ENCODE measurements around the gene FGGY. TPM values are rescaled to one million over a fixed set of nuclear protein-coding genes. Genes with fewer than 3 reads are reported as not detected.

The FGGY gene
- total RNA-seq, 1 experiment from 2014 or later, result 6.4 TPM

GRCh38 chr1:59695252-59695651 is 398.4 kb downstream of the FGGY start:
- H3K4me3 Mint-ChIP-seq (ENCODE audit: unreplicated experiment), result no peak overlapping the region
- no TSS peak for BruUV-seq (replicated peaks)
- no peak for DNase-seq
- no peaks in the 10 kb centered on the region for H3K27me3 Mint-ChIP-seq (ENCODE audit: insufficient read depth, unreplicated experiment)
- Histone ChIP-seq H3K9me3 (no peaks in the 10 kb centered on the region), H3K4me1 (no peaks in the 10 kb centered on the region), H3K4me3 (ENCODE audit: low read depth, low read length) (no peak overlapping the region), H3K36me3 (ENCODE audit: control insufficient read depth, insufficient read depth, low read length) (no peaks in the 10 kb centered on the region), H3K27me3 (replicated peaks; ENCODE audit: control insufficient read depth, insufficient read depth, low read length) (no peaks in the 10 kb centered on the region)
- no peaks in the 10 kb centered on the region for H3K4me1 Mint-ChIP-seq (ENCODE audit: low read depth, unreplicated experiment)
- intact Hi-C loops (cut with micrococcal nuclease; ENCODE audit: unreplicated experiment), result loop anchor here (5.0 kb wide), 2 partner anchors 398 to 508 kb away; partner anchors contain the start of gene FGGY
- POLR2A ChIA-PET, result no interaction called here
- CTCF ChIA-PET, result no interaction called here
- H3K36me3 Mint-ChIP-seq (ENCODE audit: insufficient read depth, unreplicated experiment), result no peaks in the 10 kb centered on the region
- peaks cover 9% of the 10 kb centered on the region for H3K9me3 Mint-ChIP-seq (ENCODE audit: unreplicated experiment)
- TF ChIP-seq, protein P1, sequence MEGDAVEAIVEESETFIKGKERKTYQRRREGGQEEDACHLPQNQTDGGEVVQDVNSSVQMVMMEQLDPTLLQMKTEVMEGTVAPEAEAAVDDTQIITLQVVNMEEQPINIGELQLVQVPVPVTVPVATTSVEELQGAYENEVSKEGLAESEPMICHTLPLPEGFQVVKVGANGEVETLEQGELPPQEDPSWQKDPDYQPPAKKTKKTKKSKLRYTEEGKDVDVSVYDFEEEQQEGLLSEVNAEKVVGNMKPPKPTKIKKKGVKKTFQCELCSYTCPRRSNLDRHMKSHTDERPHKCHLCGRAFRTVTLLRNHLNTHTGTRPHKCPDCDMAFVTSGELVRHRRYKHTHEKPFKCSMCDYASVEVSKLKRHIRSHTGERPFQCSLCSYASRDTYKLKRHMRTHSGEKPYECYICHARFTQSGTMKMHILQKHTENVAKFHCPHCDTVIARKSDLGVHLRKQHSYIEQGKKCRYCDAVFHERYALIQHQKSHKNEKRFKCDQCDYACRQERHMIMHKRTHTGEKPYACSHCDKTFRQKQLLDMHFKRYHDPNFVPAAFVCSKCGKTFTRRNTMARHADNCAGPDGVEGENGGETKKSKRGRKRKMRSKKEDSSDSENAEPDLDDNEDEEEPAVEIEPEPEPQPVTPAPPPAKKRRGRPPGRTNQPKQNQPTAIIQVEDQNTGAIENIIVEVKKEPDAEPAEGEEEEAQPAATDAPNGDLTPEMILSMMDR (IDR thresholded peaks at IDR 0.05; ENCODE audit: insufficient read depth in 1 of 2, low read depth in 1 of 2, low read length in 1 of 2, severe bottlenecking in 1 of 2, unreplicated experiment in 1 of 2), result no peak
- H3K27ac Mint-ChIP-seq (ENCODE audit: unreplicated experiment), result no peak overlapping the region

DNA sequence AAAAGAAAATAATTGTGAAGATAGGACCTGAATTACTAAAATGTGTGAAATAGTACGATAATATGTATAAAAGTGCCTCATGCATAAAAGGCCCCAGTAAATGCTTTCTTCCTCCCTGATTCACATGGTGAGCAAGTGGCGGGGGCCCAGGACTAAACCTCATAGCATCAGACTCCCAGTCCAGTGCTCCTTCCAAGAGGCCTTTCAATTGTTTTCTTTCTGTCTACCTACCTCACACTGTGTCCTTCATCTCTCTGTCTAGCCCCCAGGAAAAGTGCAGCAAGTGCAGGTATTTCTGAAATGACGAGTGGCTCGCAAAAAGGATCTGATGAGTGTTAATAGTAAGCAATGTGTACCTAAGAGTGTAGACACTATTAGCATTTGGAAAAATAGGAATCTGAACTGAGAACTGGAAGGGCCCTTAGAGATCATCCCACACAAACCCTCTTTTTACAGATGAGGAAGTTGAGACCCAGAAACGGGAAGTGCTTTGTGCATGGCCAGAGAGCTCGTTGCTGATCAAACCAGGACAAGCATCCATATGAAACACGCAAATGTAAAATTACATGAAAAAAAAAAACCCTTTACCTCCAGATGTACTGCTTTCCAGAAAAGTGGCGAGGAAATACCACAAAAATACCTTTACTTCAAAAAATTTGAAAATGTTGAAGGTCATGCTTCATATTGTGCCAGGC is 399.7 kb downstream of the FGGY start:
- H3K4me3 Mint-ChIP-seq (ENCODE audit: unreplicated experiment), result no peak overlapping the region
- peaks cover 9% of the 10 kb centered on the region for H3K9me3 Mint-ChIP-seq (ENCODE audit: unreplicated experiment)
- no peak overlapping the region for H3K27ac Mint-ChIP-seq (ENCODE audit: unreplicated experiment)
- no peak overlapping the region for H3K4me3 ChIP-seq (ENCODE audit: low read depth, low read length)
- CTCF ChIA-PET, result no interaction called here
- DNase-seq, result no peak
- BruUV-seq (replicated peaks), result no TSS peak
- H3K36me3 ChIP-seq (ENCODE audit: control insufficient read depth, insufficient read depth, low read length), result no peaks in the 10 kb centered on the region
- H3K4me1 Mint-ChIP-seq (ENCODE audit: low read depth, unreplicated experiment), result no peaks in the 10 kb centered on the region
- H3K27me3 Mint-ChIP-seq (ENCODE audit: insufficient read depth, unreplicated experiment), result no peaks in the 10 kb centered on the region
- intact Hi-C loops (cut with micrococcal nuclease; ENCODE audit: unreplicated experiment), result loop anchor here (5.0 kb wide), 2 partner anchors 399 to 509 kb away; partner anchors contain the start of gene FGGY
- no peaks in the 10 kb centered on the region for H3K4me1 ChIP-seq
- TF ChIP-seq, protein P1 (IDR thresholded peaks at IDR 0.05; ENCODE audit: insufficient read depth in 1 of 2, low read depth in 1 of 2, low read length in 1 of 2, severe bottlenecking in 1 of 2, unreplicated experiment in 1 of 2), result no peak
- no peaks in the 10 kb centered on the region for H3K9me3 ChIP-seq
- POLR2A ChIA-PET, result no interaction called here
- H3K27me3 ChIP-seq (replicated peaks; ENCODE audit: control insufficient read depth, insufficient read depth, low read length), result no peaks in the 10 kb centered on the region
- H3K36me3 Mint-ChIP-seq (ENCODE audit: insufficient read depth, unreplicated experiment), result no peaks in the 10 kb centered on the region

DNA sequence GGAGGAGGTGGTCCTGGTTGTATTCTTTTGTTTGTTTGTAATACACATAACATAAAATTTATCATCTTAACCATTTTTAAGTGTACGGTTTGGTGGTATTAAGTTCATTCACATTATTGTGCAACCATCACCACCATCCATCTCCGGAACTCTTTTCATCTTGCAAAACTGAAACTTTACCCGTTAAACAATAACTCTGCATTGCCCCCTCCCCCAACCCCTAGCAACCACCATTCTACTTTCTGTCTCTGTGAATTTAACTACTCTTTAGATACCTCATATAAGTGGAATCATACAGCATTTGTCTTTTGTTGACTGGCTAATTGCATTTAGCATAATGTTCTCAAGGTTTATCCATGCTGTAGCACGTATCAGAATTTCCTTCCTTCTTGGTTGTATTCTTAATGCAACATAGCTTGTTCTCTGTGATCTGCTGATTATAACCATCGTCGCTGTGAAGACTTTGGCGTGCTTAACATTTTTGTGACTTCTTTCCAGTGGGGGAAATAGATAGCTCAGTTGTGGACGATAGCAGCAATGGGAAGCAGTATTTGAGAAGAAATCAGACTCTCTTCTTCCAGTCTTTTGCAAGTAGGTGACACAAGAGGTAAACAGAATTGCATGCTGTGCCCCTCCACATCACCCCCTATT is 400.4 kb downstream of the FGGY start:
- Mint-ChIP-seq H3K27ac (ENCODE audit: unreplicated experiment) (no peak overlapping the region), H3K36me3 (ENCODE audit: insufficient read depth, unreplicated experiment) (no peaks in the 10 kb centered on the region), H3K9me3 (ENCODE audit: unreplicated experiment) (peaks cover 9% of the 10 kb centered on the region), H3K27me3 (ENCODE audit: insufficient read depth, unreplicated experiment) (no peaks in the 10 kb centered on the region), H3K4me3 (ENCODE audit: unreplicated experiment) (no peak overlapping the region), H3K4me1 (ENCODE audit: low read depth, unreplicated experiment) (no peaks in the 10 kb centered on the region)
- intact Hi-C loops (cut with micrococcal nuclease; ENCODE audit: unreplicated experiment), result loop anchor here (5.0 kb wide), 2 partner anchors 400 to 510 kb away; partner anchors contain the start of gene FGGY
- TF ChIP-seq, protein P1 (IDR thresholded peaks at IDR 0.05; ENCODE audit: insufficient read depth in 1 of 2, low read depth in 1 of 2, low read length in 1 of 2, severe bottlenecking in 1 of 2, unreplicated experiment in 1 of 2), result no peak
- Histone ChIP-seq H3K36me3 (ENCODE audit: control insufficient read depth, insufficient read depth, low read length) (no peaks in the 10 kb centered on the region), H3K4me1 (no peaks in the 10 kb centered on the region), H3K4me3 (ENCODE audit: low read depth, low read length) (no peak overlapping the region), H3K9me3 (no peaks in the 10 kb centered on the region), H3K27me3 (replicated peaks; ENCODE audit: control insufficient read depth, insufficient read depth, low read length) (no peaks in the 10 kb centered on the region)
- no peak for DNase-seq
- POLR2A ChIA-PET, result no interaction called here
- BruUV-seq (replicated peaks), result no TSS peak
- CTCF ChIA-PET, result no interaction called here

Measured in Caco-2 (cell line).